B cell (primary cell): ENCODE results near the gene TMEM158. TPM values are rescaled to one million over a fixed set of nuclear protein-coding genes. Genes with fewer than 3 reads are reported as not detected.

Source experiments
- ATAC-seq: fragments of 200-7000 bp; cut with Tn5 transposase; one replicate; pipeline ENCODE4 v1.10.0; 2021; ENCODE audit warnings: low read depth, mild to moderate bottlenecking, moderate number of reproducible peaks, moderate library complexity
- CTCF ChIA-PET: fragments of 350-600 bp; sonication (Branson Sonifier 250); formaldehyde crosslinking; loops from one replicate; lab custom pipeline; 2021; ENCODE audit warnings: antibody characterized with exemption, inconsistent platforms; lab: Charles Lee
- POLR2A ChIA-PET: fragments of 350-600 bp; sonication (Branson Sonifier 250); formaldehyde crosslinking; loops from one replicate; lab custom pipeline; 2021; ENCODE audit warnings: antibody characterized with exemption; lab: Charles Lee
- DNase-seq: peaks from one replicate; pipeline ENCODE4 v3.0.0; 2013
- H2AFZ ChIP-seq: 2 replicates; pipeline ENCODE4 v1.6.1; 2012; ENCODE audit warnings: mild to moderate bottlenecking, low read depth, low read length; ENCODE audit not compliant: insufficient read depth, poor library complexity, severe bottlenecking
- H3K27ac ChIP-seq, 2 donors: 1 replicate in 1 of 2; 2 replicates in 1 of 2; pipeline ENCODE4 v1.5.1; 2012 to 2013; ENCODE audit warnings: low read length in 2 of 2, mild to moderate bottlenecking in 2 of 2, moderate library complexity in 1 of 2
- H3K27me3 ChIP-seq, 4 experiments: fragments of 200-600 bp in 1 of 4; sonication (generic) in 1 of 4; replicated peaks in 1 of 4; 1 replicate in 2 of 4; 2 replicates in 2 of 4; pipeline versions ENCODE4 v1.6.1 to v1.7.0; 2013 to 2016; ENCODE audit warnings: low read length in 3 of 4, mild to moderate bottlenecking in 2 of 4, mixed read lengths in 1 of 4, moderate library complexity in 1 of 4; ENCODE audit not compliant: insufficient read depth in 4 of 4, control insufficient read depth in 3 of 4; ENCODE audit errors: control extremely low read depth in 1 of 4
- H3K36me3 ChIP-seq, 2 experiments: replicated peaks in 1 of 2; 1 replicate in 1 of 2; 2 replicates in 1 of 2; pipeline versions ENCODE4 v1.6.1 to v1.7.1; 2013; ENCODE audit warnings: low read length in 1 of 2; ENCODE audit not compliant: insufficient read depth in 2 of 2, control insufficient read depth in 1 of 2; ENCODE audit errors: control extremely low read depth in 1 of 2, extremely low read depth in 1 of 2
- H3K4me1 ChIP-seq, 2 donors: fragments of 200-600 bp in 1 of 2; sonication (generic) in 1 of 2; 1 replicate in 1 of 2; 2 replicates in 1 of 2; pipeline versions ENCODE4 v1.5.1 to v1.6.1; 2013 to 2017; ENCODE audit warnings: low read length in 2 of 2; ENCODE audit not compliant: control insufficient read depth in 2 of 2, insufficient read depth in 2 of 2
- H3K4me2 ChIP-seq: replicated peaks from 2 replicates; pipeline ENCODE3; 2012; ENCODE audit warnings: mild to moderate bottlenecking, low read depth, low read length; ENCODE audit not compliant: poor library complexity, severe bottlenecking
- H3K4me3 ChIP-seq, 5 experiments: fragments of 200-600 bp in 1 of 5; sonication (generic) in 1 of 5; 1 replicate in 3 of 5; 2 replicates in 2 of 5; pipeline versions ENCODE4 v1.5.1 to v1.7.0; 2011 to 2016; ENCODE audit warnings: low read length in 4 of 5, mild to moderate bottlenecking in 4 of 5, low read depth in 2 of 5, control low read depth in 1 of 5, moderate library complexity in 1 of 5; ENCODE audit not compliant: insufficient read depth in 1 of 5; ENCODE audit errors: control extremely low read depth in 1 of 5, extremely low read depth in 1 of 5
- H3K79me2 ChIP-seq: fragments of 200-600 bp; sonication (generic); one replicate; pipeline ENCODE4 v1.6.0; 2016; ENCODE audit warnings: low read length; ENCODE audit not compliant: control insufficient read depth, insufficient read depth
- H3K9ac ChIP-seq: fragments of 200-600 bp; sonication (generic); 2 replicates; pipeline ENCODE4 v1.6.1; 2017; ENCODE audit warnings: mild to moderate bottlenecking, low read length, moderate library complexity
- H3K9me3 ChIP-seq, 3 donors: one replicate each; pipeline versions ENCODE4 v1.6.1 to v1.7.1; 2013; ENCODE audit warnings: low read length in 2 of 3; ENCODE audit not compliant: control insufficient read depth in 2 of 3, insufficient read depth in 1 of 3; ENCODE audit errors: control extremely low read depth in 1 of 3
- H4K20me1 ChIP-seq: 2 replicates; pipeline ENCODE4 v1.6.0; 2012; ENCODE audit warnings: mild to moderate bottlenecking, low read length; ENCODE audit not compliant: insufficient read depth, control insufficient read depth, poor library complexity, severe bottlenecking
- H3K27ac Mint-ChIP-seq: one replicate; pipeline ENCODE4 v1.8.0; 2021; ENCODE audit warnings: mixed read lengths
- H3K27me3 Mint-ChIP-seq: one replicate; pipeline ENCODE4 v1.8.0; 2021; ENCODE audit warnings: mixed read lengths
- H3K4me1 Mint-ChIP-seq: one replicate; pipeline ENCODE4 v1.8.0; 2021; ENCODE audit warnings: mixed read lengths
- H3K4me3 Mint-ChIP-seq: one replicate; pipeline ENCODE4 v1.8.0; 2021; ENCODE audit warnings: mixed read lengths
- H3K9me3 Mint-ChIP-seq: one replicate; pipeline ENCODE4 v1.8.0; 2022; ENCODE audit warnings: mixed read lengths; ENCODE audit not compliant: insufficient read depth
- EZH2 ChIP-seq: IDR thresholded peaks from 2 replicates; pipeline ENCODE4 v1.6.1; 2012; ENCODE audit warnings: borderline replicate concordance, low read depth, mild to moderate bottlenecking, moderate library complexity, low read length; ENCODE audit not compliant: insufficient read depth, poor library complexity, severe bottlenecking
- WGBS: methylation state at CpG from one replicate; pipeline ENCODE4 v1.1.5; 2013; ENCODE audit warnings: missing lambda C conversion rate; ENCODE audit not compliant: insufficient coverage; 5-methylcytosine and 5-hydroxymethylcytosine counted together
- intact Hi-C: fragments of 100-400 bp; cut with micrococcal nuclease; formaldehyde crosslinking; loops from one replicate; pipeline ENCODE4 v1.10.0; 2022
- polyA minus RNA-seq: library from RNA; depleted of rRNA, polyadenylated mRNA; stranded (reverse); fragments of >200 nt; gene quantifications from 2 replicates; pipeline ENCODE4 v1.2.3, GENCODE V29; 2012
- polyA plus RNA-seq: library from polyadenylated mRNA; depleted of rRNA; stranded (reverse); fragments of >200 nt; gene quantifications from 2 replicates; pipeline ENCODE4 v1.2.3, GENCODE V29; 2012
- total RNA-seq, 2 donors: library from RNA; stranded (reverse); fragments of 120-200 nt in 1 of 2; gene quantifications; 1 replicate in 1 of 2; 2 replicates in 1 of 2; pipeline versions ENCODE4 v1.2.3 to v1.2.4, GENCODE V29; 2013 to 2022
- TF ChIP-seq, protein P1 (sequence below): fragments of 200-600 bp; IDR thresholded peaks from one replicate; pipeline ENCODE4 v1.8.0; 2022; ENCODE audit warnings: antibody characterized with exemption, mild to moderate bottlenecking

Gene TMEM158
- not detected in 2 replicates for total RNA-seq
- 0.49 TPM for total RNA-seq (2013)
- 0.30 TPM in 1 of 2 replicates, not detected in the other for polyA plus RNA-seq
- polyA minus RNA-seq: 1.7 and 2.3 TPM in 2 replicates

DNA sequence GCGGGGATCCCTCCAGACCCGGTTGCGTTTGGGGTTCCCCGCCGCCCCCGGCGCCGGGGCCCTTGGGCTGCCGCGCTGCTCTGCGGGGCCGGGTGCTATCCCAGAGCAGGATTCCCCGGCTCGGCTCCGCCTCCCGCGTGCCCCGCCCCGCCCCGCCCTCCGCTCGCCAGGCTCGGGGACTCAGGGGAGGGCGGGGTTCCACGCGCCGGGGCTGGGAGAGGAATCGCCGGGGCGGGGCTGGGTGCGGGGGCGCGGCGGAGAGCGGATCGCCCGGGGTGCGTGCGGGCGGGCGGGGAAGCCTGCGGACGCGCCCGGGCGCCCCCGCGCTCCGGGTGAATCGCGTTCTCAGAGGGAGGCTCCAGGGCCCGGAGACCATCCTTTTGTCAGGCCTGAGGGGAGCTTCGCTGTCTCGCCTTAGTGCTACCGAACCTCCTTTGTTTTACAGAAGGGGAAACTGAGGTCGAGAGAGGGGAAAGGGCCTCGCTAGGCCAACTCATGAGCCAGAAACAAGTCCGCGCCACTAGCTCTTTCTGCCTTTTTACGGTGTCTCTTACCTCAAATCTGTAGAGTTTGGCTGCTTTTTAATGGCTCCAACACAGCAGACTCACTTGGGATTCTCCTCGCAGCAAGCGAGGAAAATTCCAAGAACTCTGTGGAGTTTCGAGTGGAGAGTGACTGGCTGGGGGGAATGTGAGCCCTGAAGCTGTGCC lies at the start of gene TMEM158:
TMEM158 (minus strand) TSS at position 82 of the 710 bp plus-strand sequence. CDS start 260 bp downstream, outside the sequence.
- Histone ChIP-seq H3K4me2 (peak within 1 kb of the TSS; percentile 82), H3K27ac (no peak within 1 kb of the TSS), H2AFZ (peak within 1 kb of the TSS; percentile 58), H3K79me2 (no peaks in the 10 kb centered on the region), H3K9me3 (no peaks in the 10 kb centered on the region), H3K9ac (peak within 1 kb of the TSS; percentile 45), H4K20me1 (no peaks in the 10 kb centered on the region), H3K27me3 (peaks cover 0 to 63% (median 39%) of the 10 kb centered on the region in 4 experiments), H3K36me3 (no peaks in the 10 kb centered on the region), H3K4me1 (peaks cover 8 to 12% of the 10 kb centered on the region in 2 donors), H3K4me3 (peak within 1 kb of the TSS in 4 of 5 experiments; percentile 30 to 61 (median 38))
- TF ChIP-seq, protein P1, sequence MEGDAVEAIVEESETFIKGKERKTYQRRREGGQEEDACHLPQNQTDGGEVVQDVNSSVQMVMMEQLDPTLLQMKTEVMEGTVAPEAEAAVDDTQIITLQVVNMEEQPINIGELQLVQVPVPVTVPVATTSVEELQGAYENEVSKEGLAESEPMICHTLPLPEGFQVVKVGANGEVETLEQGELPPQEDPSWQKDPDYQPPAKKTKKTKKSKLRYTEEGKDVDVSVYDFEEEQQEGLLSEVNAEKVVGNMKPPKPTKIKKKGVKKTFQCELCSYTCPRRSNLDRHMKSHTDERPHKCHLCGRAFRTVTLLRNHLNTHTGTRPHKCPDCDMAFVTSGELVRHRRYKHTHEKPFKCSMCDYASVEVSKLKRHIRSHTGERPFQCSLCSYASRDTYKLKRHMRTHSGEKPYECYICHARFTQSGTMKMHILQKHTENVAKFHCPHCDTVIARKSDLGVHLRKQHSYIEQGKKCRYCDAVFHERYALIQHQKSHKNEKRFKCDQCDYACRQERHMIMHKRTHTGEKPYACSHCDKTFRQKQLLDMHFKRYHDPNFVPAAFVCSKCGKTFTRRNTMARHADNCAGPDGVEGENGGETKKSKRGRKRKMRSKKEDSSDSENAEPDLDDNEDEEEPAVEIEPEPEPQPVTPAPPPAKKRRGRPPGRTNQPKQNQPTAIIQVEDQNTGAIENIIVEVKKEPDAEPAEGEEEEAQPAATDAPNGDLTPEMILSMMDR: no peak
- no peak for TF ChIP-seq EZH2
- Mint-ChIP-seq H3K4me1 (peaks cover 11% of the 10 kb centered on the region), H3K27ac (no peak within 1 kb of the TSS), H3K27me3 (peaks cover 74% of the 10 kb centered on the region), H3K9me3 (no peaks in the 10 kb centered on the region), H3K4me3 (peak within 1 kb of the TSS; percentile 81)
- DNase-seq (peak; percentile 73), ATAC-seq (peak; percentile 91)
- ChIA-PET CTCF (interaction anchor here (0.5 kb wide), 1 partner anchor 434 kb away, joined by 3 read pairs; no protein-coding TSS in a partner anchor), POLR2A (no interaction called here)
- intact Hi-C loops: no loop called here
- 3% methylated on average over 62 of the region's 63 CpGs for WGBS
